HG03442 (cell line): ENCODE results near the gene ISCA2.
"Not testable (repeated sequence)": the region's sequence is repeated elsewhere in the genome, so short reads cannot be mapped to it uniquely, and the experiment has no call there.

Source experiments
- ATAC-seq: cut with Tn5 transposase; IDR thresholded peaks from one replicate; pipeline ENCODE4 v1.9.1; 2021; ENCODE audit warnings: mild to moderate bottlenecking, moderate library complexity; ENCODE audit not compliant: unreplicated experiment

ISCA2 gene

DNA sequence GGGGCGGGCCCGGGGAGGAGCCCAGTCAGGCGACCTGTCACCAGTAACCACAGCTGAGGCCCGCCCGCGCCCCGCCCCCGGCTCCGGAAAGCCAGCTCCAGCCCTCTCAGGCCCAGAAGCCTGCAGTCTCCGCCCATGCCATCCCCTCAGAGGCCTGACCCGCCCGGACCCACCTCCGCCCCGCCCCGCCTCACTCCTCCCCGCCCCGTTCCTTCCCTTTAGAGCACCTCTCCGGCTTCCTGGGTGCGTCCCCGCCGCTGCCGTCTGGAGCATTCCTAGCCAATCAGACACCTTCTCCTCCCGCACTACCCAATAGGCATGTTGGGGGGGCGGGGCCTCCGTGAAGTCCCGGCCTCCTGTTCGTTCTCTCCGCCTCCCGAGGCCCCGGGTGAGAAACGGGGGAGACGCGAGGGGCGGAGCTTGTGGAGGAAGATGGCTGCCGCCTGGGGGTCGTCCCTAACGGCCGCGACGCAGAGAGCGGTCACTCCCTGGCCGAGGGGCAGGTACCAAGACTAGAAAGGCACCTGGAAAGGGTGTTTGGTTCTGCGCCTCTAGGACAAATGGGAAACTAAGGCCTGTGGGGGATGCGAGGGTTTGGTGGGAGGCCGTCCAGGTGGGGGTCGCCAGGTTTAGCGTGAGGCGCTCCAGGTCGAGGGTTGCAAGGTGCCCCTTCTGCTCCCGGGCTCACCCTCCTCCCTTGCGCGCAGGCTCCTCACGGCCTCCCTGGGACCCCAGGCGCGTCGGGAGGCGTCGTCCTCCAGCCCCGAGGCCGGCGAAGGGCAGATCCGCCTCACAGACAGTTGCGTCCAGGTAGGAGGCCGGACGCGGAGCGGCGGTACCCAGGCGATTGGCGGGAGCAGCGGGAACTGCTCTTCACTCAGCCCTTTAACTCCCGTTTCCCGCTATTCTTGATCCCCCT, at the start of gene ISCA2:
TSS of gene ISCA2 (plus strand) at position 423 of the 919 bp plus-strand sequence. CDS start at position 433, 10 bp downstream.
- ATAC-seq: peak; percentile 85

DNA sequence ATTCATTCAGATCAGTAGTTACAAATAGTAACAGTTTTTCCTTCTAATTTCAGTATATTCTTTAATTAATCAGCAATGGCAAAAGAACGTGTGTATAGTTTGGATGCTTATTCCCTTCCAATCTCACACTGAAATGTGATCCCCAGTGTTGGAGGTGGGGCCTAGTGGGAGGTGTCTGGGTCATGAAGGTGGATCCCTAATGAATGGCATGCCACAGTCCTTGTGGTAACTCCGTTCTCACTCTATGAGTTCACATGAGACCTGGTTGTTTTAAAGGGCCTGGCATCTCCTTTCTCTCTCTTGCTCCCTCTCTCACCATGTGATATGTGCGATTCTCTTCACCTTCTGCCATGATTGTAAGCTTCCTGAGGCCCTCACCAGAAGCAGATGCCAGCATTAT, 48.7 kb upstream of the ISCA2 start:
- no peak for ATAC-seq

- ATAC-seq: not testable (repeated sequence)
Observed at GRCh38 chr14:74454397-74454796, 39.2 kb upstream of the ISCA2 start.

GRCh38 chr14:74456684-74457564, 36.6 kb upstream of the ISCA2 start:
- ATAC-seq: no peak

DNA sequence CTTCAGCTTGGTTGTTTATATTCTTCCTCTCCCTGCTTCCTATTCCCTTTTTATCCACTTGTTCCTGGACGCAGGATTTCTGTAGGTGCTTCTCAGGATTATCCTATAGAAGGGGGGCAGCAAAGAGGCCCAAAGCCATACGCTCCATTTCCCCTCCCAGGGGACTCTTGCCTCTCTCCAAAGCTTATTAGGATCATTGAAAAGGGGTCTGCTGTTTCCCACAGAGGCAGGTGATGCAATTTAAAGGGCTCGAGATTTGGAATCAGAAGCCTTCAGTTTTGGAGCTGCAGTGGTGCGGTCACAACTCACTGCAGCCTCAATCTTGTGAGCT, 36.0 kb upstream of the ISCA2 start:
- ATAC-seq: no peak

- ATAC-seq: no peak
Observed at GRCh38 chr14:74459289-74459946, 34.1 kb upstream of the ISCA2 start.

- ATAC-seq: no peak
Observed at GRCh38 chr14:74459976-74460375, 33.6 kb upstream of the ISCA2 start.

DNA sequence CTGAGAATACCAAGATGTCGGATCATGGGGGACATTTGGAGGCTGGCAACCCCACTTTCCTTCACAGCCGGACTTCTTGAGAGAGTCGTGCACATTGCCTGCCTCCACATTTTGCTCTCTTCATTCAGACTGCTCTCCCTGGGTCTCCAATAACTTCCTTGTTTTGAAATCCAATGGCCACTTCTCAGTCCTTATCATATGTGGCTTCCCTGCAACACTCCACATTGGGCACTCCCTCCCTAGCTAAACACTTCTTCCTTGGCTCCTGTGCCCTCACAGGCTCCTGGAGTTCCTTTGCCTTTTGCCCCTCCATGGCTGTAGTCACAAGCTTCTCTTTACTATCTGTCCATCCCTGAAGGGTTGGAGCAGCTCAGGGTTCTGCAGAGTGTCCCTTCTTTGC, 30.6 kb upstream of the ISCA2 start:
- ATAC-seq: no peak

GRCh38 chr14:74463697-74464096, 29.9 kb upstream of the ISCA2 start:
- ATAC-seq: no peak

DNA sequence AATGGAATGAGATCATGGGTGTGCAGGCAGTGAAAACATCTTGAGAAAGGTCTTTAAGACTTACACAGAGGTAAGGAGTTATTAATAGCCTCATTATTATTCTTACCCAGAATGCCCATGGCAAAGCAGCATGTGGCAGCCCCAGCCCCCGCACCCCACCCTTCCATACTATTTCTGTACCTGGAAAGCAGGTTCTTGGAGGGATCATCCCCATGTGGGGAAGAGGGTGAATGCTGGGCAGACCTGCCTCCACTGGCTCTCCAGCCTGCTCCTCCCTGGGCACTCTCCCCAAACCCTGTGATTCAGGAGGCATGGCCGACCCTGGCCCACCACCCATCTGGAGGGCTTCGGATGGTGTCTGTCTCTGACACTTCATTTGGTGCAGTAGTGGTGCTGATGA, 28.8 kb upstream of the ISCA2 start:
- ATAC-seq: no peak

GRCh38 chr14:74465335-74465734, 28.2 kb upstream of the ISCA2 start:
- ATAC-seq: no peak

- no peak for ATAC-seq
Observed at GRCh38 chr14:74468513-74468912, 25.1 kb upstream of the ISCA2 start.

DNA sequence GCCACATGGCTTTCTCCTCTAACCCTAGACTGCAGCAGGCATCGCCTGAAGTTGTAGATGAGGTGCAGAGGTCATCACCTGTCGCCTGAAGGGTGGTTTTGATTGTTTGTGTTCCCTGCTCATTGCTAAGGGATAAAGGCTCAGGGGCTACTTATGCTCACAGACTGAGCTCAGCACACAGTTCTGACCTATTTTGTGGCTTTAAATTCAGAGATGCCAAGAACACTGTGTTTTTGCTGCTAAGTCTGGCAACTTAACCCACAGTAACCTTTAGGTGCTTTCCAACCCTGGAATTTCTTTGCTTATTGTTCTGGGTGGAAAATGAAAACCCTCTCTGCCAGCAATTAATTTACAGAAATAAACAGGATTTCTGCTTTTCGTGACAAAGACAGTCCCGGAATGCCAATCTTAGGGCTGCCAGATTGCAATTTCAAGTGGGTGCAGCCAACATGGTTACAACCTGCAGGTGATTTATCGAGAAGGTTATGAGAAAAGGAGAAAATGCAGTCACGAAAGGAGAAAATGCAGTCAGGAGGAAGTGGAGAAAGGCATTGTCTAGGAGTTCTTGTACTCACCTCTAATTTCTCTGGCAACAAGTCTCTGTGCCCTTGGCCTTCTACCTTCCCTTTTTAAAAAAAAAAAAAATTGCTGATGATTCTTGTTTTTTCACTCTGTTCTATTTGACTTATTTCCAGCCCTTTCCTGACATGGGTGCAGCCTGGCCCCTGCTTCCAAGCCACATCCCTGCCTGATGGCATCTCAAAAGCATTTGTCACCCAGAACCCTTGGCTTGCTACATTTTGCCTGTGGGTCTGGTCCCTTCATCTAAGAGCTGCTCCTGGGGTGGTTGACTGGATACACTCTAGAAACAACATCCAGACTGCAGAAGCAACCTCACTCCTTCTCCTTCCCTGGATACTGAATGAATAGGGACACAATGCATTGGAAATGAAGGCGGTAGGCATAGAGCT, 23.7 kb upstream of the ISCA2 start:
- no peak for ATAC-seq

DNA sequence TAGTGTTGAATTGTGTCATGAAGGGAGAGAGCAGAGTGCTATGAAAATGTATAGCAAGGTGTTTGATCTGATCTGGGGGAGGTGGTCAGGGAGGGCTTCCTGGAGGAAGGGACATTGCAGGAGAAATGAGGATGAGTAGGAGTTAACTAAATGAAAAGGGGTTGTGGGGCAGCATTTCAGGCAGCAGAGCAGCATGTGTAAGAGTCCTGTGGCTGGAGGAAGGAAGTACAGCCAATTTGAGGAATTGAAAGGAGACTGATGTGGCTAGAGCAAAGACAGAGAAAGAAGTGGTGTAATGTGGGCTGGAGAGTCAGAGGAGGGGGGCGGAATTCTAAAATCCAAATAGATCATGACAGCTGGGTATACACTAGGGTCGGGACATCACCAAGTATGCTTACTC, 21.0 kb upstream of the ISCA2 start:
- no peak for ATAC-seq

DNA sequence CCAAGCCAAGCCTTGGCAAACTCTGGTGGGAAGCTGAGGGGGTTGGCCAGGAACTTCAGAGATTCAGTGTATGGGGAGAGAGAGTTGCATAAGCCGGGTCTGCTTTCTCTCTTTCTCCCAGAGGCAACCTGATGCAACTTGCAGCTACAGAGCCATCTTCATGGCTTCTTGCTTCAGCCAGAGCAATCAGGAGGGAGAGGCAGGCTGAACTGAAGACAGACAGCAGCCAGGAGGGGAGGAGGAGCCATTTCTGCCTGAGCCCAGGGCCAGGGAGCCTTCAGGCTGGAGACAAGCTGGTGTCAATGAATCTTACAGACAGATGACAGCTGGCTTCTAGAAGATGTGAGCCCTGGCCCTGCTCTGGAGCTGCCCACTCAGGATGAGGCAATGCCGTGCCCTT, 19.2 kb upstream of the ISCA2 start:
- no peak for ATAC-seq

DNA sequence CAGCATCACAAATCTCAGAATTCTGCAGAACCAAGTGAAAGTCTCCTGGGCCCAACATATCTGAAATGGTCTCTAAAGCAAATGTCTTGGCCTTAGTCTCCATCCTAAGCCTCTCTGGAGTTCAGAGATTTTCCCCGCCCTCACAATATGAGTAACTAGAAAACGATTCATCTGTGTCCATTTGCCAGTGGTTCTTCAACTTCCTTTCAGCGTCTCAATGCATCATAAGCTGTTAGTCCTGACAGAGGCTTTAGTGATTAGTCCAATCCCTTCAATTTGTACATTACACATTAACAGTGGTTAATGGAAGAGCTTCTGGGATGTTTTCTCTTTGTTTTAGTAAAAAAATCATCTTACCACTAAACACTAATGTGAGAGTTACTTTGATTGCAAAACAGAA, 17.9 kb upstream of the ISCA2 start:
- ATAC-seq: no peak

GRCh38 chr14:74476107-74476506, 17.5 kb upstream of the ISCA2 start:
- ATAC-seq: no peak

DNA sequence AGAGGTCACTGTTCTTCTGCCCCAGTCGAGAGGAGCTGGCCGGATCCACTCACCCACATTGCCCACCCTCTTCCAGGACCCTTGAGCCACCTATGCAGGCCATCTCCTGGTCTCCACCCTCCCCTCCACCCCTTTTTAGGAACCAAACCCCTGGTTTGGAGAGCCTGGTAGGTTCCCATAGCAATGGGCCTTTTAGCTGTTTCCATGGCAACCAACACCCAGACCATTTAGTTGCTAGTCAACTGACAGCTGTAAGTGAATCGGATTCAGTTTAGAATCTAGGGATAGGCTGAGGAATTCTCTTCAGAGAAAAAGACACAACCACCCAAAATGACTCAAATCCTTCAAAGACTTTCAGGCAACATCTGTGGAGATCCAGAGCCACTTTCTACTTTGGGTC, 17.0 kb upstream of the ISCA2 start:
- no peak for ATAC-seq

DNA sequence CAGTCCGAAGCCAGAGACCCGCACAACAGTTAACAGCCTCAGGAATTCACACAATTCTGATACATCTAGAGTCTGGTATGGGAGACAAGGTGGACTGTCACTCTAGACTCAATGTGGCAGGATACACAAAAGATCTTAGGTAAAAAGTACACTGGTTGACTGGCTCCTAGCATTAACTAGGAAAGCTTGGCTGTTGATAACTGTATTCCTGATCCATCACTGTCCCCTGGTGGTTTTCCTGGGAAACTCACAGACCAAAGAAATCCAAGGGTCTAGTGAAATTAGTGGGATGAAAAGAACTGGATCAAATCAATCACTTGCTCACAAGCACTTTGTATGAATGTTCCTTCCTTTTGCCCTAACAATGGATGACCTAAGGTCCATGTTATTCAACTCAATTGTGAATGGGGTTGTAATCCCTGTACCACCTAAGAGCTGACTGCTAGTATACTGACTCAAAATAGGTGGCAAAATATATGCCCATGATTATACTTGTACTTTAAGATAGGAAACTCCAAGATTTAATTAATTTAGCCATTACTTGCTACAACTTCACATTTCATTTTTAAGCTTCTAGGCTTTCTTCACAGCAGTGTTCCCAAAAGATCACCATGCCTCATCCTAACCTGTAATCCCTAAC, 14.4 kb upstream of the ISCA2 start:
- no peak for ATAC-seq

DNA sequence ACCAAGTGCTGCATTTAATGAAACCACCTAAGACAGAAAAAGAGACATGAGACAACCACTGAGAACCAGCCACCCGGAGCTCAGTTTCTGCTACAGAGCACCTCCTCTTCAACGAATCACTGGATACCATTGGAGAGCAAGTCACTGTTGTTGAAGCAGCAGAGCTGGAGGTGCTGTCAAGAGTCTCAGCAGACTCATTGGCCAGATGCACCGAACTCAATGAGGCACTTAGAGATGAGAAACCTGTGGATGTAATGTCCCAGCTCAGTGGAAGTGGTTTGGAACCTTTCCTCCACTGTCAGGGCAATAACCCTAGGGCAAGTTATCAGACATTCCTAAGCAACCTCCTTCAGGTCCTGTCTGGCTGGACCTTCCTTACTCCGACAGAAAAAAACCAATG, 13.5 kb upstream of the ISCA2 start:
- no peak for ATAC-seq
